Astrocyte (in vitro differentiated cells and primary cell): ENCODE measurements around the gene SLC10A6. TPM values are rescaled to one million over a fixed set of nuclear protein-coding genes. Genes with fewer than 3 reads are reported as not detected.

Experiments
- DNase-seq: peaks from one replicate; pipeline ENCODE4 v3.0.0-alpha.2; 2010; ENCODE audit warnings: low read depth
- FAIRE-seq: peaks from 2 replicates; lab custom pipeline; 2011; peaks lifted over from hg19 to GRCh38; lab: Jason Lieb, UNC
- H2AFZ ChIP-seq: 2 replicates; pipeline ENCODE4 v1.6.0; 2012; ENCODE audit warnings: low read depth, low read length, inconsistent platforms
- H3K27ac ChIP-seq: 2 replicates; pipeline ENCODE4 v1.5.1; 2011; ENCODE audit warnings: low read depth, low read length, inconsistent platforms
- H3K27me3 ChIP-seq: 2 replicates; pipeline ENCODE4 v1.6.0; 2011; ENCODE audit warnings: low read length, inconsistent platforms; ENCODE audit not compliant: insufficient read depth
- H3K36me3 ChIP-seq: 2 replicates; pipeline ENCODE4 v1.5.1; 2011; ENCODE audit warnings: low read length, inconsistent platforms; ENCODE audit not compliant: insufficient read depth
- H3K4me1 ChIP-seq: 2 replicates; pipeline ENCODE4 v1.5.1; 2011; ENCODE audit warnings: low read length, inconsistent platforms; ENCODE audit not compliant: insufficient read depth
- H3K4me2 ChIP-seq: 2 replicates; pipeline ENCODE4 v1.6.0; 2012; ENCODE audit warnings: low read length, inconsistent platforms
- H3K4me3 ChIP-seq: 2 replicates; pipeline ENCODE4 v1.5.1; 2011; ENCODE audit warnings: low read depth, mild to moderate bottlenecking, low read length, inconsistent platforms; ENCODE audit not compliant: insufficient read depth
- H3K79me2 ChIP-seq: 2 replicates; pipeline ENCODE4 v1.6.0; 2012; ENCODE audit warnings: mild to moderate bottlenecking, low read length, inconsistent platforms; ENCODE audit not compliant: insufficient read depth
- H3K9ac ChIP-seq: 2 replicates; pipeline ENCODE4 v1.6.0; 2012; ENCODE audit warnings: mild to moderate bottlenecking, low read length, inconsistent platforms
- H3K9me3 ChIP-seq: 2 replicates; pipeline ENCODE4 v1.5.1; 2012; ENCODE audit warnings: low read depth, mild to moderate bottlenecking, low read length, inconsistent platforms; ENCODE audit not compliant: insufficient read depth
- H4K20me1 ChIP-seq: 2 replicates; pipeline ENCODE4 v1.6.0; 2012; ENCODE audit warnings: low read length, inconsistent platforms; ENCODE audit not compliant: insufficient read depth
- H3K27ac Mint-ChIP-seq: one replicate; pipeline ENCODE4 v1.8.0; 2021; ENCODE audit warnings: mild to moderate bottlenecking, mixed read lengths; ENCODE audit not compliant: unreplicated experiment
- H3K27me3 Mint-ChIP-seq: one replicate; pipeline ENCODE4 v1.8.0; 2021; ENCODE audit warnings: low read depth, mixed read lengths; ENCODE audit not compliant: unreplicated experiment
- H3K36me3 Mint-ChIP-seq: one replicate; pipeline ENCODE4 v1.8.0; 2021; ENCODE audit warnings: low read depth, mixed read lengths; ENCODE audit not compliant: unreplicated experiment
- H3K4me1 Mint-ChIP-seq: one replicate; pipeline ENCODE4 v1.8.0; 2021; ENCODE audit warnings: low read depth, mixed read lengths; ENCODE audit not compliant: unreplicated experiment
- H3K4me3 Mint-ChIP-seq: one replicate; pipeline ENCODE4 v1.8.0; 2021; ENCODE audit warnings: mild to moderate bottlenecking, moderate library complexity, mixed read lengths; ENCODE audit not compliant: unreplicated experiment
- H3K9me3 Mint-ChIP-seq: one replicate; pipeline ENCODE4 v1.8.0; 2021; ENCODE audit warnings: mild to moderate bottlenecking, mixed read lengths; ENCODE audit not compliant: unreplicated experiment
- CTCF ChIP-seq: IDR thresholded peaks from 2 replicates; pipeline ENCODE4 v1.5.1; 2011; ENCODE audit warnings: low read depth, mild to moderate bottlenecking, inconsistent platforms, low read length, moderate library complexity; ENCODE audit not compliant: insufficient read depth
- EZH2 ChIP-seq: IDR thresholded peaks from 2 replicates; pipeline ENCODE4 v1.6.1; 2012; ENCODE audit warnings: mild to moderate bottlenecking, low read length, inconsistent platforms; ENCODE audit not compliant: insufficient read depth
- total RNA-seq: library from RNA; stranded (reverse); gene quantifications from 2 replicates; pipeline ENCODE4 v1.2.1, GENCODE V29; 2021

SLC10A6 gene
- total RNA-seq, 1 donor from 2014 or later: not detected

- DNase-seq: no peak
- H3K27me3 Mint-ChIP-seq: no peaks in the 10 kb centered on the region
- FAIRE-seq: no peak
Observed at GRCh38 chr4:86791126-86791525, 58.1 kb downstream of the SLC10A6 start.

DNA sequence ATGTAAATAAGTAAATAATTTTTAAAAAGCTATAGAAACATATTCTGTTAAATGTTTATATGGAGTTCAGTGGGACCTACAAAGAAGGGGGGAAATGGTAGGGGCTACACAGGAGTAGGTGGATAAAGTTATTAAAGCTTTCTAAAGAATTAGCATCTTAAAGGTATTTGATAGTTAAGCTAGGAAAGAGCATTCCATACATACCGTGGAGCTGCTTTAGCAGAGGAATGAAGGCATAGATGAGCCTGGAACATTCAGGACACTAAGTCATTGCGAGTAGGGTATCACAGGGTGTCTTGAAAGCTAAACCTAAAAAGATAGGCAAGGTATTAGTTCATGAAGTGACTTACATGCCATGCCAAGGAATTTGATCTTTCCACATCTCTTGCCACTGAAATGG lies 60.4 kb downstream of the SLC10A6 start:
- H4K20me1 ChIP-seq: no peaks in the 10 kb centered on the region
- Mint-ChIP-seq H3K9me3 (peaks cover 19% of the 10 kb centered on the region), H3K4me1 (peaks cover 8% of the 10 kb centered on the region), H3K36me3 (peaks cover 42% of the 10 kb centered on the region), H3K27me3 (no peaks in the 10 kb centered on the region), H3K27ac (peak overlapping the region; percentile 26), H3K4me3 (no peak overlapping the region)
- H3K79me2 ChIP-seq: no peaks in the 10 kb centered on the region
- no peak overlapping the region for H3K4me3 ChIP-seq
- no peak overlapping the region for H3K27ac ChIP-seq
- H3K4me1 ChIP-seq: no peaks in the 10 kb centered on the region
- no peak for FAIRE-seq
- H3K36me3 ChIP-seq: peaks cover 9% of the 10 kb centered on the region
- no peaks in the 10 kb centered on the region for H3K9me3 ChIP-seq
- TF ChIP-seq CTCF (no peak), EZH2 (no peak)
- H3K4me2 ChIP-seq: no peak overlapping the region
- no peak overlapping the region for H2AFZ ChIP-seq
- no peak for DNase-seq
- H3K9ac ChIP-seq: no peak overlapping the region
- H3K27me3 ChIP-seq: no peaks in the 10 kb centered on the region

More at GRCh38 chr4:86791126-86791525, 58.1 kb downstream of the SLC10A6 start:
- Histone ChIP-seq H3K4me3 (no peak overlapping the region), H4K20me1 (no peaks in the 10 kb centered on the region), H2AFZ (no peak overlapping the region), H3K4me2 (no peak overlapping the region), H3K27me3 (no peaks in the 10 kb centered on the region), H3K9ac (no peak overlapping the region), H3K9me3 (no peaks in the 10 kb centered on the region), H3K4me1 (no peaks in the 10 kb centered on the region), H3K36me3 (peaks cover 9% of the 10 kb centered on the region), H3K27ac (no peak overlapping the region), H3K79me2 (no peaks in the 10 kb centered on the region)
- Mint-ChIP-seq H3K4me1 (peaks cover 8% of the 10 kb centered on the region), H3K4me3 (no peak overlapping the region), H3K36me3 (peaks cover 45% of the 10 kb centered on the region), H3K27ac (no peak overlapping the region), H3K9me3 (peaks cover 24% of the 10 kb centered on the region)
- no peak for TF ChIP-seq CTCF
- no peak for TF ChIP-seq EZH2

DNA sequence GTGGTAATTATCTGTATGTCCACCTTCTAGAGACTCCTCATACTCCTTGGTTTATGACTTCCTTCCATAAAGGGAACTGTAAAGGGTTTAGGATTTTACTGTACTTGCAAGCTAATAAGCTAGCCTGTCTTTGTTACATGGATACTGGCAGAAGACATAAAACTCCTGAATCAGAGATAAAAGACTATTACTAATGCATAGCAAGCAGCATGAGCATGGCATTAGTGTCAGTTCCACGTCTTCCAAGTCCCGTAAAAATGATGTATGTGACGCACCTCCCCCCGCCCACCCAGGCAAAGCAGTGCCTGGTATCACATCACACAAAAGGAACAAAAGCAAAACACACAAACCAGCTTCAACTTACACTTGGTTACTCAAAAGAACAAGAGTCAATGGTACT lies 71.0 kb downstream of the SLC10A6 start:
- TF ChIP-seq EZH2 (no peak), CTCF (no peak)
- Histone ChIP-seq H3K4me3 (no peak overlapping the region), H3K4me2 (no peak overlapping the region), H4K20me1 (no peaks in the 10 kb centered on the region), H3K27me3 (no peaks in the 10 kb centered on the region), H3K27ac (no peak overlapping the region), H3K9ac (no peak overlapping the region), H3K36me3 (no peaks in the 10 kb centered on the region), H2AFZ (no peak overlapping the region), H3K9me3 (no peaks in the 10 kb centered on the region), H3K4me1 (no peaks in the 10 kb centered on the region), H3K79me2 (no peaks in the 10 kb centered on the region)
- DNase-seq (no peak), FAIRE-seq (peak; percentile 9)
- H3K27me3 Mint-ChIP-seq: no peaks in the 10 kb centered on the region
- no peak overlapping the region for H3K27ac Mint-ChIP-seq
- H3K4me3 Mint-ChIP-seq: no peak overlapping the region
- no peaks in the 10 kb centered on the region for H3K4me1 Mint-ChIP-seq
- peaks cover 13% of the 10 kb centered on the region for H3K36me3 Mint-ChIP-seq
- no peaks in the 10 kb centered on the region for H3K9me3 Mint-ChIP-seq
